Activated T-cell treated with anti-CD3 and anti-CD28 coated beads, Interleukin-2, amount 50 U/mL, for 4 hours (primary cell): ENCODE data around the gene OR6C4. TPM values are rescaled to one million over a fixed set of nuclear protein-coding genes. Genes with fewer than 3 reads are reported as not detected.
"Not testable (repeated sequence)": the region's sequence is repeated elsewhere in the genome, so short reads cannot be mapped to it uniquely, and the experiment has no call there.

ENCODE experiments used
- ATAC-seq, 2 donors: fragments of 200-7000 bp; cut with Tn5 transposase; one replicate each; pipeline ENCODE4 v1.10.0; 2021
- DNase-seq: peaks from one replicate; pipeline ENCODE4 v3.0.0-alpha.2; 2020
- H3K27me3 Mint-ChIP-seq: one replicate; pipeline ENCODE4 v1.8.0; 2021; ENCODE audit warnings: low read depth, mixed read lengths
- H3K36me3 Mint-ChIP-seq: one replicate; pipeline ENCODE4 v1.8.0; 2022; ENCODE audit warnings: mixed read lengths; ENCODE audit not compliant: insufficient read depth
- H3K4me1 Mint-ChIP-seq: one replicate; pipeline ENCODE4 v1.8.0; 2021; ENCODE audit warnings: low read depth, mixed read lengths
- H3K4me3 Mint-ChIP-seq: one replicate; pipeline ENCODE4 v1.8.0; 2021; ENCODE audit warnings: mild to moderate bottlenecking, moderate library complexity, mixed read lengths
- H3K9me3 Mint-ChIP-seq: one replicate; pipeline ENCODE4 v1.8.0; 2021; ENCODE audit warnings: mixed read lengths
- total RNA-seq, 3 donors: library from RNA; stranded (reverse); gene quantifications; one replicate each; pipeline ENCODE4 v1.2.1, GENCODE V29; 2021

Gene OR6C4
- total RNA-seq = not detected

DNA sequence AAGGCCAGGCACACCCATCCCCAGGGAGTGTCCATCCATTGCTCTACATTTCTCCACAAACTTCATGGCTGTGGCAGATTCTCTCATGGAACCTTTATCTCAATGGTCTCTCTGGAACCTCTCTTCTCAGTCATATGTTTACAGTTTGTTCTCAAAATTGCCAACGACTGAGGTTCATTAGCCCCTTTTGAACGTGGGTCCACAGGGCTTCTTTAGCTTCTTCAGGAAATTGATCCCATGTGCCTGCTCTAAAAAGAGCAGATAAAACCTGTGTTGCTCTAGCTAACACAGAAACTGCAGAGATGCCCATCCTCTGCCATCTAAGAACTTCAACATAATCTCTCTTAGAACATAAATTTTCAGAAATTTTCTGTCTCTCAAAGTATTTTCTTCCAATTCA is at the start of gene OR6C4:
Gene OR6C4 (plus strand): TSS at position 301 of the 400 bp plus-strand sequence. CDS start 1,625 bp downstream, outside the sequence.
- H3K4me3 Mint-ChIP-seq = no peak within 1 kb of the TSS
- no peaks in the 10 kb centered on the region for H3K36me3 Mint-ChIP-seq
- H3K27me3 Mint-ChIP-seq = peaks cover 39% of the 10 kb centered on the region
- H3K9me3 Mint-ChIP-seq = peaks cover 4% of the 10 kb centered on the region
- no peak for ATAC-seq
- no peaks in the 10 kb centered on the region for H3K4me1 Mint-ChIP-seq
- DNase-seq = no peak

DNA sequence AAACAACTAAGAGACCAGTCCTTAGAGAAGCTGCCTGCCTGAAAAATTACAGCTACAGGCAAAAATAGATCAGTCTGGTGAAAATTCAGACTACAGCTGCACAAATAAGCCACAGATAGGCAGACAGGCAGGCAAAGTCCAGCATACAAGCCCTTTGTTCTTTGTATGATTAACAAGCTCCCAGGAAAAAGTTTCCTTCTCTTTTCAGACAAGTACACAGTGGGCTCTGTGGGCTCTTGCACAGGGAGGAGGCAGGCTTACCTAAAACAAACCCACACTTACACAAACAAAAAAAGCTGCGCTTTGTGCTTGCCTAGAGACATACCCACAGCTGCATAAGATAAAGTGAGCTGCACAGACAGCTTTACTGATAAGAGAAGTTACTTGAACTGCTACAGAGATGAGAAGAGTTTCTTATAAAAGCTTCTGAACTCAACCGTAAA is 49.6 kb upstream of the OR6C4 start:
- peaks cover 2% of the 10 kb centered on the region for H3K4me1 Mint-ChIP-seq

DNA sequence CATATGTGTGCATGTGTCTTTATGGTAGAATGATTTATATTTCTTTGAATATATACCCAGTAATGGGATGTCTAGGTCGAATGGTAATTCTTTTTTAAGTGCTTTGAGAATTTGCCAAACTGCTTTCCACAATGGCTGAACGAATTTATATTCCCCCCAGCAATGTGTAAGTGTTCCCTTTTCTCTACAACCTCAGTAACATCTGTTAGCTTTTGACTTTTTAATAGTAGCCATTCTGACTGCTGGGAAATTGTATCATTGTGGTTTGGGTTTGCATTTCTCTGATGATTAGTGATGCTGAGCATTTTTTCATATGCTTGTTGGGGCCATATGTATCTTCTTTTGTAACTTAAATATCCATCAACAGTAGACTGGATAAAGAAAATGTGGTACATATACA is 47.8 kb upstream of the OR6C4 start:
- no peaks in the 10 kb centered on the region for H3K9me3 Mint-ChIP-seq
- H3K4me3 Mint-ChIP-seq = no peak overlapping the region
- peaks cover 12% of the 10 kb centered on the region for H3K27me3 Mint-ChIP-seq
- peaks cover 2% of the 10 kb centered on the region for H3K4me1 Mint-ChIP-seq
- no peak for ATAC-seq
- DNase-seq = no peak
- no peaks in the 10 kb centered on the region for H3K36me3 Mint-ChIP-seq

More for the DNA sequence above, 49.6 kb upstream of the OR6C4 start:
- Mint-ChIP-seq H3K4me3 (no peak overlapping the region), H3K9me3 (no peaks in the 10 kb centered on the region), H3K27me3 (peaks cover 14% of the 10 kb centered on the region), H3K36me3 (no peaks in the 10 kb centered on the region)
- DNase-seq = no peak
- ATAC-seq = no peak

DNA sequence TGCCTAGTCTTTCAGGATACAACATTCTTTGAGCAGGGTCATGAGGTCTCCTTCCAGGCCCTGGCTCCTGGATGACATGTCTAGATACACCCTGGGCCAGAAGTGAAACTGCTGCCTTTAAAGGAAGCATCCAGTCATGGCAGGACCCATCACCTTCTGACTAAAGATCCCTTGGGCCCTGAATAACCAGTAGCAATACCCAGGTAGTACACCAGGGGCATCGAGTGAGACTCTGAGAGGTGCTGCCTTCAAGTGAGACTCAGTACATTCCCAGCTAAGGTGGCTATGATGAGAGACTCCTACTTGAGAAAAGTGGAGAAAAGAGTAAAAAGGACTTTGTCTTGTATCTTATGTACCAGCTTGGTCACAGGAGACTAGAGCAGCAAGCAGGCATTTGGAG is 33.7 kb upstream of the OR6C4 start:
- H3K9me3 Mint-ChIP-seq = no peaks in the 10 kb centered on the region
- H3K36me3 Mint-ChIP-seq = no peaks in the 10 kb centered on the region
- no peak for ATAC-seq
- no peak for DNase-seq
- H3K4me3 Mint-ChIP-seq = no peak overlapping the region
- peaks cover 33% of the 10 kb centered on the region for H3K27me3 Mint-ChIP-seq
- H3K4me1 Mint-ChIP-seq = no peaks in the 10 kb centered on the region

DNA sequence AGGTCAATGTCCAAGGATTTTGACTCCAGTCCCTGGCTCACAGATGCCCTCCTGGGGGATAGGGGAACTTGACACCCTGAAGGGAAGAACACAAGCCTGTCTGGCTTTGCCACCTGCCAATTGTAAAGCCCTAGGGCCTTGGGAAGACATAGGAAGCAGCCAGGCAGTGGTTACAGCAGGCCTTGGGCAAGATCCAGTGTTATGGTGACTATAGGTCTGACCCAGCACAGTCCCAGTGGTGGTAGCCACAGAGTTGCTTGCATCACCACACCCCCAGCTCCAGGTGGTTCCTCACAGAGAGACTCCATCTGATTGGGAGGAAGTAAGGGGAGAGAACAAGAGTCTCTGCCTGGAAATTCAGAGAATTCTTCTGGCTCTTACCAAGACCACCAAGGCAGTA is 33.0 kb upstream of the OR6C4 start:
- DNase-seq (no peak), ATAC-seq (no peak)
- H3K4me1 Mint-ChIP-seq = no peaks in the 10 kb centered on the region
- no peaks in the 10 kb centered on the region for H3K36me3 Mint-ChIP-seq
- H3K27me3 Mint-ChIP-seq = peaks cover 33% of the 10 kb centered on the region
- H3K4me3 Mint-ChIP-seq = no peak overlapping the region
- H3K9me3 Mint-ChIP-seq = no peaks in the 10 kb centered on the region

DNA sequence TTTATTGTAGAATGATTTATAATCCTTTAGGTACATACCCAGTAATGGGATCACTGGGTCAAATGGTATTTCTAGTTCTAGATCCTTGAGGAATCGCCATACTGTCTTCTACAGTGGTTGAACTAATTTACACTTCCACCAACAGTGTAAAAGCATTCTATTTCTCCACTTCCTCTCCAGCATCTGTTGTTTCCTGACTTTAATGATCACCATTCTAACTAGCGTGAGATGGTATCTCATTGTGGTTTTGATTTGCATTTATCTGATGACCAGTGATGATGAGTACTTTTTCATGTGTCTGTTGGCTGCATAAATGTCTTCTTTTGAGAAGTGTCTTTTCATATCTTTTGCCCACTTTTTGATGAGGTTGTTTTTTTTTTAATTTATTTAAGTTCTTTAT is 1.2 kb upstream of the OR6C4 start:
- peaks cover 47% of the 10 kb centered on the region for H3K27me3 Mint-ChIP-seq
- ATAC-seq = not testable (repeated sequence)

DNA sequence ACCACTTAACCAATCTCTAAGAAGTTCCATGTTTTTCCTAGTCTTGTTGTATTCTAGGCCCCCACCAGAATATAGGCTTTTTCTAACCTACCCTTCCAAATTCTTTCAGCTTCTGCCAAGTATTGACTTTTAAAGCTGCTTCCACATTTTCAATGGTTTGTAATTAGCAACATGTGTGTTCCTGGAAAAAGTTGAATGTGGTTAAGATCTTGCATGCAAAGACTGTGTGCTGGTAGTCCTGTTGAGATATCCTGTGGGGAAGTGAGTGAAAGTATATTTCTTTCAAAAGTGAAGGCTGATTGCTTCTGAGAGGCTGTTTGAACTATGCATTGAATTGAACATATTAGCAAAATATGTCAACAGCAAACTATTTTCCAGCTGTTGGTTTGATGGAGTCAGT is 646 bp upstream of the OR6C4 start:
- no peaks in the 10 kb centered on the region for H3K36me3 Mint-ChIP-seq
- ATAC-seq = no peak

More for the DNA sequence above, 1.2 kb upstream of the OR6C4 start:
- not testable (repeated sequence) for H3K36me3 Mint-ChIP-seq, DNase-seq, H3K4me3 Mint-ChIP-seq, H3K9me3 Mint-ChIP-seq, H3K4me1 Mint-ChIP-seq

DNA sequence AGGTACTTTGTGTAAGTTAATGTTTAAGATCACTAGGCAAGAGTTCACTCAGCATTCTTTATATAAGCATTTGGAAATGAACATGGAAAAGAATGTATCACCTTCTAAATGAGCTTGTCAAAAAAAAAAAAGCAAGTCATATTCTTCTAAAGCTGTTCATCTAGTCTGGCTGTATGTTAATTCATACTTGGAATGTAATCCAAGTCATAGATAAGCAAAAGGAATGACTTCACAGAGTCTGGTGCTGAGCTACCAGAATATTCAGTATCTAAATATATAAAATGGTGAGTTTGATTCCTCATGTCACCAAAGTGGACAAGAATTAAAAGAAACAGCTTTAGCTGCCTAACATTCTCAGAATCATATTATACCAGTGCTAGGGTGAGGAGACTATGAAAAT is 4.9 kb downstream of the OR6C4 start:
- Mint-ChIP-seq H3K4me1 (no peaks in the 10 kb centered on the region), H3K4me3 (no peak overlapping the region), H3K36me3 (no peaks in the 10 kb centered on the region), H3K9me3 (peaks cover 17% of the 10 kb centered on the region), H3K27me3 (peaks cover 28% of the 10 kb centered on the region)
- ATAC-seq (no peak), DNase-seq (no peak)

More for the DNA sequence above, 646 bp upstream of the OR6C4 start:
- Mint-ChIP-seq H3K27me3 (peaks cover 41% of the 10 kb centered on the region), H3K4me3 (no peak overlapping the region), H3K9me3 (peaks cover 4% of the 10 kb centered on the region), H3K4me1 (no peaks in the 10 kb centered on the region)
- no peak for DNase-seq

DNA sequence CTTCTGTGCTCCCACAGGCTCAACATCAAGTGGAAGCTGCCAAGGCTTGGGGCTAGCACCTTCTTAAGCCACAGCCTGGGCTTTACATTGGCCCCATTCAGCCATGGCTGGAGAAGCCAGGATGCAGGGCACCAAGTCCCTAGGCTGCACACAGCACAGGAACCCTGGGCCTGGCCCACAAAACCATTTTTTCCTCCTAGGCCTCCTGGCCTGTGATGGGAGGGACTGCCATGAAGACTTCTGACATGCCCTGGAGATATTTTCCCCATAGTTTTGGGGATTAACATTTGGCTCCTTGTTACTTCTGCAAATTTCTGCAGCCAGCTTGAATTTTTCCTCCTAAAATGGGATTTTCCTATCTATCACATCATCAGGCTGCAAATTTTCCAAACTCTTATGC is 20.7 kb downstream of the OR6C4 start:
- not testable (repeated sequence) for DNase-seq, H3K4me1 Mint-ChIP-seq, H3K4me3 Mint-ChIP-seq, H3K36me3 Mint-ChIP-seq, ATAC-seq
- Mint-ChIP-seq H3K9me3 (peaks cover 29% of the 10 kb centered on the region), H3K27me3 (peaks cover 17% of the 10 kb centered on the region)

DNA sequence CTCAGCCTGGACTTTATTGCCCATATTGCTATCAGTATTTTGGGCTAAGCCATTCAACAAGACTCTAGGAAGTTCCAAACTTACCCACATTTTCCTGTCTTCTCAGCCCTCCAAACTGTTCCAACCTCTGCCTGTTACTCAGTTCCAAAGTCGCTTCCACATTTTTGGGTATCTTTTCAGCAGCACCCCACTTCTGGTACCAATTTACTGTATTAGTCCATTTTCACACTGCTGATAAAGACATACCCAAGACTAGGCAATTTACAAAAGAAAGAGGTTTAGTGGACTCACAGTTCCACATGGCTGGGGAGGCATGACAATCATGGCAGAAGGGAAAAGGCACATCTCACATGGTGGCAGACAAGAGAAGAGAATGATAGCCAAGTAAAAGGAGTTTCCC is 21.3 kb downstream of the OR6C4 start:
- not testable (repeated sequence) for H3K4me1 Mint-ChIP-seq, H3K4me3 Mint-ChIP-seq, DNase-seq, H3K36me3 Mint-ChIP-seq, ATAC-seq
- H3K27me3 Mint-ChIP-seq = peaks cover 15% of the 10 kb centered on the region
- peaks cover 29% of the 10 kb centered on the region for H3K9me3 Mint-ChIP-seq

DNA sequence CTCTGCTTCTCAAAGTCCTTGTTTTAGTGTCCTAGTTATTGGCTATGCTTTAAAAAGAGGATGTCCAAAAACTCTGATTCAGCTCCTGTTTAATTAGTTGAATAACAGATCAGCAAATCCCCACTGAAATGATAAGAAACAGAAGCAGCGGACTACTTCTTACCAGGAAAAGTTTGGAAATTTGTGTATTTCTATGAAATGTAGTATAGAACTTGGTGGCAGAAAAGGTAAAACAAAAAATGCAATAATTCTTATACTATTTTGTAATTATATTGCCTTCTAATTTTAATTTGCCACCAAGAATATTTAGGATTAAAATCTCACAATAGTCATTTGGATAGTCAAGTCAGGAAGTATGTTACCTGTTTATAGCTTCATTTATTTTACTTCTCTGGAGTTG is 22.8 kb downstream of the OR6C4 start, which contains the start of gene OR2AP1:
Gene OR2AP1 (plus strand): TSS at position 301 of the 400 bp plus-strand sequence. CDS start 1,947 bp downstream, outside the sequence.
- Mint-ChIP-seq H3K9me3 (peaks cover 28% of the 10 kb centered on the region), H3K27me3 (peaks cover 13% of the 10 kb centered on the region)

DNA sequence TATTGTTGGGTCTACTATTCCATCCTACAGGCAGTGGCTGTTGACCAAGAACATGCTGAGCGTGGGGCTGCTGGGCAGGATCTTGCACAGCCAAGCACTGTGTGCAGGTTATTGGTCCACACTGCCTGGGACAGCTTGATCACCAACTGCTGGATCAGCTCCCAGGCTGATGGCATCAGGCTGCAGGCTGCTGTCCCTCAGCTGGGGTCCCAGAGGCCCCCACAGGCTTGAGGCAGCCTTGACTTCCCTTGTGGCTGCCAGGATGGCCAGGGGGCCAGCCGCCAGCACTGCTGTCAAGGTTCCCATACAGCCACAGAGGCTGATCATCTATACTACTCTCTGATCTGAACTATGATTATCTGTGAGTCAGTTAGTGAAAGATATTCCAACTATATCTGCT is 32.7 kb downstream of the OR6C4 start:
- peaks cover 29% of the 10 kb centered on the region for H3K27me3 Mint-ChIP-seq
- no peak overlapping the region for H3K4me3 Mint-ChIP-seq
- no peaks in the 10 kb centered on the region for H3K4me1 Mint-ChIP-seq
- no peak for DNase-seq
- peaks cover 12% of the 10 kb centered on the region for H3K9me3 Mint-ChIP-seq
- H3K36me3 Mint-ChIP-seq = no peaks in the 10 kb centered on the region
- ATAC-seq = no peak

More for the DNA sequence above, 22.8 kb downstream of the OR6C4 start, which contains the start of gene OR2AP1:
- DNase-seq = no peak
- no peak for ATAC-seq
- Mint-ChIP-seq H3K36me3 (peaks cover 7% of the 10 kb centered on the region), H3K4me1 (no peaks in the 10 kb centered on the region), H3K4me3 (no peak within 1 kb of the TSS)

DNA sequence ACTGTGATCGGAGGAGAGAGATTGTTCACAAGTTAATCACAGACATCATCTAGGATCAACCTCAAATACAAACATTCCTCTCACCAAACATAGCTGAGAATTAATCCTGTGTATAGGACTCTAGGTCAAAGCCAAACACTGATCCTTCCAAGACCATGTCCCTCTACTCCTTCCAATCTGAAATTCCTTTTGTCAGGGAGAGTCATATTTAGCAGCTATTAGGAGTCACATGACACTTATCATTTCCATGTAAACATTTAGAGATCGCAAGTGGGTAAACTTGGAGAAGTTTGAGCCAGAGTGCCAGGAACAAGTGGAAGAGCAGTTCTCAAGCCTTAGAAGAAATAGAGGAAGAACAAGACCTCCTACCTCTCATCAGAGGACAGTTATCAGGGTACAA is 36.4 kb downstream of the OR6C4 start:
- H3K27me3 Mint-ChIP-seq = peaks cover 44% of the 10 kb centered on the region
- ATAC-seq (no peak), DNase-seq (no peak)
- H3K4me1 Mint-ChIP-seq = no peaks in the 10 kb centered on the region
- H3K4me3 Mint-ChIP-seq = no peak overlapping the region
- no peaks in the 10 kb centered on the region for H3K36me3 Mint-ChIP-seq
- no peaks in the 10 kb centered on the region for H3K9me3 Mint-ChIP-seq

DNA sequence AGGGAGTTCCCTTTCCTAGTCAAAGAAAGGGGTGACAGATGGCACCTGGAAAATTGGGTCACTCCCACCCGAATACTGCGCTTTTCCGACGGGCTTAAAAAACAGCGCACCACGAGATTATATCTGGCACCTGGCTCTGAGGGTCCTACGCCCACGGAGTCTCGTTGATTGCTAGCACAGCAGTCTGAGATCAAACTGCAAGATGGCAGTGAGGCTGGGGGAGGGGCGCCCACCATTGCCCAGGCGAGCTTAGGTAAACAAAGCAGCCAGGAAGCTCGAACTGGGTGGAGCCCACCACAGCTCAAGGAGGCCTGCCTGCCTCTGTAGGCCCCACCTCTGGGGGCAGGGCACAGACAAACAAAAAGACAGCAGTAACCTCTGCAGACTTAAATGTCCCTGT is 40.8 kb downstream of the OR6C4 start:
- H3K36me3 Mint-ChIP-seq, DNase-seq, ATAC-seq, H3K4me1 Mint-ChIP-seq, H3K4me3 Mint-ChIP-seq: not testable (repeated sequence)
- Mint-ChIP-seq H3K9me3 (peaks cover 12% of the 10 kb centered on the region), H3K27me3 (peaks cover 50% of the 10 kb centered on the region)
